C4-2B (cell line): ENCODE results near the gene IQSEC1.

Experiments used
- H3K27ac ChIP-seq: fragments of 450-650 bp; 2 replicates; pipeline ENCODE4 v1.5.1; 2017
- CTCF ChIP-seq: fragments of 450-650 bp; conservative IDR thresholded peaks from 2 replicates; pipeline ENCODE4 v1.5.1; 2017; ENCODE audit warnings: mild to moderate bottlenecking
- ZFX ChIP-seq: fragments of 450-650 bp; IDR thresholded peaks from 2 replicates; pipeline ENCODE4 v1.6.1; 2017

Gene IQSEC1

DNA sequence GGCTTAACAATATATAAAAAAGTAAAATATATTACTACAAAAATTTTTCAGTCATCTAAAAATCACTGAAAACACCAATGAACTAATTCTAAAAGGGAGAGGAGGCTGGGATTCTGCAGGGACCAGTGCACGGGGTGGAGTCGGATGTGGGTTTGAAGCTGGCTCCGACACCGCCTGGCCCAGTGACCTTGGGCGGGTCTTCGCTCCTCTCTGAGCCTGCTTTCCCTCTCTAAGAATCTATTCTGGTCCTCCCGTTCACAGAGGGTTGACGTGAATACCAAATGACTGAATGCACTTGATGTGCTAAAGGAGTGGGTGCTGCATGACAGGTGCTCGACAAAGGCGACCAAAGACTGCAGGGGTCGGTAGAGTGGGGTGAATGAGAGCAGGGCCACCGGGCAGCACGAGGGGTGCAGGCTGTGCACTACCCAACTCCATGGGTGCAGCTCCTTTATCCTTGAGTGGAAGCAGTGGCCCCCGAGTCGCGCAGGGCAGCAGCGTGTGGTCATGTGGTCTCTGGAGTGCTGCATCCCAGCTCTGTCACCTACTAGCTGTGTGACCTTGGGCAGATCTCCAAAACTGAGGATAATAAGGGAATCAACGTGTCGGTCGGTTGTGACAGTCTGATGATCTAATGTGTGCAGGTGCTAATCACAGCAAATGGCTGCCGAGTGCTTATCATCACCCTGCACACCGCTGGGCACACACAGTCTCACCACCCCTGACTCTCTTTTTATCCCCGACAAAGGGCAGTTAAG, 8.6 kb upstream of the IQSEC1 start:
- TF ChIP-seq CTCF (no peak), ZFX (no peak)
- H3K27ac ChIP-seq = no peak overlapping the region

- TF ChIP-seq CTCF = no peak
- no peak for TF ChIP-seq ZFX
- no peak overlapping the region for H3K27ac ChIP-seq
Observed at GRCh38 chr3:13080591-13080990, 7.4 kb upstream of the IQSEC1 start.

DNA sequence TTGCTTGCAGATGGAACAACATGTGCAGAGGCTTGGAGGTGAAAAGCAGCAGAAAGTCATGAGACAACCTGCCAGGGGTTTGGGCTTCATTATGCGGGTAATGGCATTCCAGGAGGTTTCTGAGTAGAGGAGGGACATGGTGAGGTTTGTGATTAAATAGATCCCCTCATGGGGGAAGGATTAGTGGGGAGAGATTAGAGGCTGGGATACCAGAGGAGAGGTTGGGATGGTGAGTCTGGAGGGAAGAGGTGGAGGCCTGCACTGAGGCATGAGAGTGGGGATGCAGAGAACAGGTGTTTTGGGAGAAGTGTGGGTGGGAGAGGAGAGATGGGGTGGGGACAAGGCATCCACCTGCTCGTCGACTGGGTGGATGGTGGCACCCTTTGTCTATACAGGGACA, 6.8 kb upstream of the IQSEC1 start:
- TF ChIP-seq ZFX (no peak), CTCF (no peak)
- no peak overlapping the region for H3K27ac ChIP-seq

DNA sequence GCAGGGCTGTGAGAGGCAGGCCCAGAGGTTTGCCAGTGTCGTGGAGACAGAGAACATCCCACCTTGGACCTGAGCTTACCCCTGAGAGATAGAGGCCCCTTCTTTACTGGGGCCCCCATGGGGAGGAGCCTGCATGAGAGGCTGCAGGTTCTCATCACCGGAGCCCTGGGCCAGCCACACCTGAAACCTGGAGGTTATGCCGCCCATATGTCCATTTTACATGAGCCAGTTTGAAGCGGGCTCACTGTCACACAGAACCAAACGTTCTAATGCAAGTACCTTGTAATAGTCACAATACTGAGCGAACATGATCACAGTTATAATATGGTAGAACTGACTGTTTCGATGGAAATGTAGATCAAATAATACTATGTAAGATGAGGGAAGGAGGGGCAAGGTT, 6.3 kb upstream of the IQSEC1 start:
- H3K27ac ChIP-seq = no peak overlapping the region
- no peak for TF ChIP-seq ZFX
- TF ChIP-seq CTCF = no peak

DNA sequence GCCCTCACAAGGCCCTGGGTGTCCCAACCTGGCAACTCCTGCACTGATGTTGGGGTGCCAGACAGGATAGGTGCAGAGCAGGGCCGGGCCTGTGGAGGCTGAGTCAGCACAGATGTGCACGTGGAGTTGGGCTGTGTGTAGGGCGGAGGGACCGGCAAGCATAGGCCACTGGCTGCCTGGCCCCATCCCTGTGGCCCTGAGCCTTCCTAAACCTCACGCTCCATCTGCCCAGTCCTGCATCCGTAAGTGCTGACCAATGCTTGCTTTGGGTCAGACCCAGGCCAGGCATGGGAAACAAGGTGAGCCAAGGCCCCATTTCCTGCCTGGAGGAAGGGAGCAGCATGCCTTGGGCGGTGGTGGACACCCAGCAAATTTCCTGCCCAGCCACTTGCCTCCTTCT, 5.8 kb upstream of the IQSEC1 start:
- no peak for TF ChIP-seq CTCF
- TF ChIP-seq ZFX = no peak
- no peak overlapping the region for H3K27ac ChIP-seq

GRCh38 chr3:13078163-13078905, 5.1 kb upstream of the IQSEC1 start:
- TF ChIP-seq CTCF (no peak), ZFX (no peak)

GRCh38 chr3:13077431-13078162, 4.4 kb upstream of the IQSEC1 start:
- H3K27ac ChIP-seq = no peak overlapping the region
- TF ChIP-seq CTCF = no peak

More at GRCh38 chr3:13078163-13078905, 5.1 kb upstream of the IQSEC1 start:
- no peak overlapping the region for H3K27ac ChIP-seq
